Frontal cortex (tissue), 4 donors: Measurements from ENCODE around the gene BRWD1. TPM values are rescaled to one million over a fixed set of nuclear protein-coding genes. Genes with fewer than 3 reads are reported as not detected.
"Not testable (repeated sequence)": the region's sequence is repeated elsewhere in the genome, so short reads cannot be mapped to it uniquely, and the experiment has no call there.

ENCODE experiments used
- DNase-seq, 2 donors: peaks; one replicate each; pipeline ENCODE4 v3.0.0; 2012; ENCODE audit warnings: low spot score in 2 of 2
- FAIRE-seq: peaks from 2 replicates; lab custom pipeline; 2012; peaks lifted over from hg19 to GRCh38; lab: Jason Lieb, UNC
- total RNA-seq: library from RNA; depleted of rRNA; stranded (reverse); fragments of >200 nt; gene quantifications from one replicate; pipeline ENCODE4 v1.2.3, GENCODE V29; 2014
- donor health status: control.
- donor health status: control.
- donor health status: control.

The BRWD1 gene
- total RNA-seq, 1 donor from 2014 or later, result 399 TPM

- no peak for FAIRE-seq
These were observed 132.1 kb downstream of the BRWD1 start for GRCh38 chr21:39181205-39181818.

DNA sequence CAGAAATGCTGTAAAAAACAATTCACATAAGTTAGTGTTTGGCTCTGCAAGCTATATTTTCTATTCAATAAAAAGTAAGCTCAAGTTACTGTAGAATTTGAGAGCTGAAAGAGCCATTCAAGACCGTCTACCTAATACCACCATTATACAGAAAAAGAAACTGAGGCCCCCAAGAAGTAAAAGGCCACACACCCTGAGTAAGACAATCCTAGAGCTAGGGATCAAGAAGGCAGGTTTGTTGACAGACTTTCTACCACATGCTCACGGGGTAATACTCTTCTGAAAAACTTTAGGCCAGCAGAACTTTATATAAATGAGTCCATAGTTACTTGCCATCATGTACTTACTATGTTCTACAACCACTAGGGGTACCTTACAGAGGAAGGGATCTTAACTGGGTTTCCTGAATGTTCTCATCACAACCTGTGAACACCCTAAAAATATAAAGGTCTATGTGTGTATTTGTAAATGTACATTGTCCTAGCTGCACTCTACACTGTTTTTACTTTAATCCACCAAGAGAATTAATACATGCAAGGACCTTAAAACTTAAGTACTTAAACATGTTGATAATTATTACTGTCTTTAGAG, 132.9 kb downstream of the BRWD1 start:
- DNase-seq, result no peak

More at GRCh38 chr21:39181205-39181818, 132.1 kb downstream of the BRWD1 start:
- no peak for DNase-seq

DNA sequence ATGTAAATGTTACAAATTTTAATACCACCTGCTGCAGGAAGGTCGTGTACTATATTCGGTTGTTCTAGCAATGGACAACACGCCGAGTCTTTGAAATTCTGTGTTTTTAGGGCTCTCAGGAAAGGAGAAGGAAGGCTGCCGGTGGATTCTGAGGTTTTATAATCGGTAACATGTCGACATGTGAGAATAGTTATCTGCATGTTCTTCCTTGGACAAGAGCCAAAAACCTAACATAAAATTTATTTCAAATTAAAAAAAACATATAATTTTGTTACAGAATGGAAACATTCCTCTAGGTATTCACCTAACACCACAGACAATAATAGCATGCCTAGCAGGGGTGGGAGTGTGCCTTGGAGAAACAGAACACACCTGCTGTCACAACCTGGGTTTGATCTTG, 135.0 kb downstream of the BRWD1 start:
- no peak for DNase-seq

More for the DNA sequence above, 132.9 kb downstream of the BRWD1 start:
- no peak for FAIRE-seq

GRCh38 chr21:39176271-39176709, 137.1 kb downstream of the BRWD1 start:
- FAIRE-seq, result no peak
- DNase-seq, result no peak

More for the DNA sequence above, 135.0 kb downstream of the BRWD1 start:
- FAIRE-seq, result no peak

GRCh38 chr21:39175665-39176064, 137.8 kb downstream of the BRWD1 start:
- DNase-seq (no peak), FAIRE-seq (no peak)

DNA sequence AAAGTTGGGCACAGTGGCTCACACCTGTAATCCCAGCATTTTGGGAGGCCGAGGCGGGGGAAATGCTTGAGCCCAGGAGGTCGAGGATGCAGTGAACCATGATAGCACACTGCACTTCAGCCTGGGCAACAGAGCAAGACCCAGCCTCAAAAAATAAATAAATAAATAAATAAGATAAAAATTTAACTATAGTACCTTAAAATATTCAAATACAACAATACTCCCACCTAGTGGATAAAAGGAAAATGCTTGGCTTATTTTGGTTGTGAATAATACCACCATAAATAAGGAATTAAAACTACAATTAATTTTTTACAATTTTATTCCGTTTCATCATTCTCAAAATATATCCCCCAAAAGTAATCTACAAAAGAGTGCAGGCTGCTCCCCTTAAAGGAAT, 138.3 kb downstream of the BRWD1 start:
- no peak for DNase-seq
- FAIRE-seq, result peak; percentile 47

- no peak for FAIRE-seq
These were observed 139.4 kb downstream of the BRWD1 start for GRCh38 chr21:39173716-39174680.

GRCh38 chr21:39169906-39170305, 143.5 kb downstream of the BRWD1 start:
- FAIRE-seq, result no peak
- DNase-seq, result no peak

More at GRCh38 chr21:39173716-39174680, 139.4 kb downstream of the BRWD1 start:
- DNase-seq, result no peak

DNA sequence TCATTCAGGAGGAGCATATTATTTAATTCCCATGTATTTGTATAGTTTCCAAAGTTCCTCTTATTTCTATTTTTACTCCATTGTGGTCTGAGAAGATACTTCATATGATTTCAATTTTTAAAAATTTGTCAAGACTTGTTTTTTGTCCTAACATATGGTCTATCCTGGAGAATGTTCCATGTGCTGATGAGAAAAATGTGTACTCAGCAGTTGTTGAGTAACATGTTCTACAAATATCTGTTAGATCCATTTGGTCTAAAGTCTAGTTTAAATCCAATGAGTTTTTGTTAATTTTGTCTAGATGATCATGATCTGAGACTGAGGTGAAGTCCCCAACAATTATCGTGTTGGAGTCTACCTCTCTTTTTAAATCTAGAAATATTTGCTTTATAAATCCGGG, 144.6 kb downstream of the BRWD1 start:
- no peak for DNase-seq
- FAIRE-seq, result no peak

DNA sequence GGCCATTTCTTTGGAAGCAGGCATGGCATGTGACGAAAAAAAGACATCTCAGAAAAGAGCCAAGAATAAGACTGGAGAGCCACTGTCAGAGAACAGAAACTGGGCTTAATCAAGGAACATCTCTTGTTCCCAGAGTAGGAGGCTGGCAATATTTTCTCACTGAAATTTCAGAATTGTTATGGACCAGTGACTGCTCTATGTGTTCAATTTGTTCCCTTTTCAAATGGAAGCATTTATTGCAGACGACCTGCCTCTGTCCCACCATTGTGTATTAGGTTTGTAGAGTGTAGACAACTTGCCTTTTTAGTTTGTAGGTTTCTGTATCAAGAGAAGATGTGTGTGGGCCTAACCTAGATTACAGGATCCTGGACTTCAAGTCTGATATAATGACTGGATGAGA, 148.9 kb downstream of the BRWD1 start:
- DNase-seq (no peak), FAIRE-seq (no peak)

- DNase-seq (no peak), FAIRE-seq (no peak)
These were observed 152.4 kb downstream of the BRWD1 start for GRCh38 chr21:39161064-39161463.

DNA sequence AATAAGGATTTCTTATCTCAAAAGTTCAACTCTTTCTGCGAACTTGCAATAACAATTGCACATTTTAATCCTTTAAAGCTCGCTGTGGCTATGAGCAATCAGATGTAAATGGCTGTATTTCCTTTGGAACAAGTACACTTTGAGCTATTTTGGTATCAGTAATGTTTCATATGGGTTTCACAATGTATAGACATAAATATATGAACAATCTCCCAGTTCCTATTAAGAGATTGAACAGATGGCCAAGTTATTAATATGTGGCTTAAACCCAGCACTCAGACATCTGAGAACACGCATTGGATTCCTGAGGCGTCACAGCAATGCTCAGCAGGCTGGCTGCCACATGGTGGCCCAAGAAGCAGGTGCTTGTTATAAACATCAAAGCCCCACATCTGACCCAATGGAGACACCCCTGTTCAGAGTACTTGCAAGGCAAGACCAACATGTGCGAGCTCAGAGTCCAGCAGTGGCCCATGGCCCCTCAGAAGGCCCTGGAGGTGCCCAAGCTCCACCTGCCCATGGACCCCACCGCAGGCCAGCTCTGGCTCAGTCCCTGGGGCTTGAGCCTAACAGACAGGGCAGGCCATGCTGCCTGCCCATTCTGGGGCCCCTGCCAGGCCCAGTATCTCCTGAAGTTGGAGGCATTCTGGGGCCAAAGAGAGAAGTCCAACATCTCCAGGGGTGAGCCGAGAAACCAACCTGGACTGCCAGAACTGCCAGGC, 153.9 kb downstream of the BRWD1 start:
- FAIRE-seq (no peak), DNase-seq (peak in 1 of 2 donors; percentile 19)

GRCh38 chr21:39157241-39157640, 156.2 kb downstream of the BRWD1 start:
- not testable (repeated sequence) for DNase-seq, FAIRE-seq

GRCh38 chr21:39156024-39156423, 157.4 kb downstream of the BRWD1 start:
- FAIRE-seq, result no peak
- no peak for DNase-seq

DNA sequence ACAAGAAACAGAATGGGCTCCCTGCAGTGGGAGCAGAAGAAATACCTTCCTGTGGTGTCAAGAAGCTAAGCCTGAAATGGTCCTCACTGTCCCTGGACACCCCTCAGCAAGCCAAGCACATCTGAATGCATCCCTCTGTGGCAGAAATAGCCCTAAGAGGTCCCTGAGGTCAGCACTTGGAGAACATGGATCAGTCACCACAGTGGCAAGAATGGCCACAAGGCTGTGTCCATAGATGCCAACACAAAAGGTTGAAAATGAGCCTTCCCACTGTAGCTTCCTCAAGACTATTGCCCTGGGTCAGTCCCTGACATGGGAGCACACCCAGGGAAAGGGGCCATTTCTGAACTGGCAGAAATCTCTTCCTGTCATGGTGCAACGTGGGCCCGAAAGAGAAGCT, 157.9 kb downstream of the BRWD1 start:
- DNase-seq (no peak), FAIRE-seq (no peak)

DNA sequence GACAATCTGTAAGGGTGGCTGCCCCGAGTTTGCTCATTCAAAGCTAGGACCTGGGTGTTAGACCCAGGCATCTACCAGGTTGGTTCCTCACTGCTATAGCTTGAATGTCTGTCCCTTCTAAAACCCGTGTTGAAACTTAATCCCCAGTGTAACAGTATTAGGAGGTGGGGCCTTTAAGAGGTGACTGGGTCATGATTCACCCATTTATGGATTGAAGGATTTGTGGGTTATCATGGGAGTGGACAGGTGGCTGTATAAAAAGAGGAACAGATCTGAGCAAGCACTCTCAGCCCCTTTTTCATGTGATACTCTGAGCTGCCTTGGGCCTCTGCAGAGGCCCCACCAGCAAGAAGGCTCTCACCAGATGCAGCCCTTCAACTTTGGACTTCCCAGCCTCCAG, 159.6 kb downstream of the BRWD1 start:
- FAIRE-seq (no peak), DNase-seq (no peak)

GRCh38 chr21:39153373-39153772, 160.1 kb downstream of the BRWD1 start:
- no peak for FAIRE-seq
- DNase-seq, result no peak

GRCh38 chr21:39152271-39152670, 161.2 kb downstream of the BRWD1 start:
- no peak for DNase-seq
- FAIRE-seq, result no peak

DNA sequence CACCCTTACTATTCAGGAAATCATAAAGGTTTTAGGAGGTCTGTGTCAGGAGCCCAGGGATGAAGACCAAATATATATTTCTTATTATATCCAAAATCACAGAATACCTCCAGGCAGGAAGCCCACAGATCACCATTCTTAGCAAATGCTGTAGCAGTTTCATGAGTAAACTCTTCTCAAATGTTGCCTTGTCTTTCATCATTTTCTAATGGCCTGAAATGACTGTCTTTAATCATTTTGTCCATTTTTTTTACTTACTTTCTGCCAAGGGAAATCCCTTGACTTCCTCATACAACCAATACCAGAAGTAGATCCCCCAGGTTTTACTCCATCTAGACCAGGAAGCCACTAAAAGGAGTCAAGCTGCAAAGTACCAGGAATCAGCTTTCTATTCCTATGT, 162.6 kb downstream of the BRWD1 start:
- DNase-seq (no peak), FAIRE-seq (no peak)

GRCh38 chr21:39150316-39150715, 163.1 kb downstream of the BRWD1 start:
- FAIRE-seq, result no peak

More at GRCh38 chr21:39150316-39150715, 163.1 kb downstream of the BRWD1 start:
- DNase-seq, result no peak
